G401 (cell line): Measurements from ENCODE around the gene GPR157. TPM values are rescaled to one million over a fixed set of nuclear protein-coding genes. Genes with fewer than 3 reads are reported as not detected.

Source experiments
- total RNA-seq: library from RNA; depleted of rRNA; stranded (reverse); fragments of >200 nt; shearing (Covaris generic); gene quantifications from 2 replicates; pipeline ENCODE4 v1.2.3, GENCODE V29; 2014; rRNA removed

Gene GPR157
- total RNA-seq, 1 experiment from 2014 or later = 6.9 TPM

Other genes starting within 250 kb of the GPR157 start
- not detected in 2 replicates for gene CA6, start 183.2 kb downstream of the GPR157 start, total RNA-seq
- gene SLC2A7, start 102.7 kb downstream of the GPR157 start, total RNA-seq = not detected in 2 replicates
- 0.64 TPM in 1 of 2 replicates, not detected in the other for gene SLC2A5, start 59.5 kb downstream of the GPR157 start, total RNA-seq
- gene H6PD, start 105.7 kb upstream of the GPR157 start, total RNA-seq = 14.0 and 17.6 TPM in 2 replicates
- 25.1 and 38.8 TPM in 2 replicates for gene SPSB1, start 163.8 kb upstream of the GPR157 start, total RNA-seq